GM13977 (cell line): ENCODE data around the gene CX3CR1.

Source experiments
- DNase-seq: peaks from one replicate; pipeline ENCODE4 v3.0.0; 2012; ENCODE audit warnings: low spot score
- CTCF ChIP-seq: IDR thresholded peaks from 2 replicates; pipeline ENCODE4 v1.5.1; 2012; ENCODE audit warnings: mild to moderate bottlenecking, control low read depth; ENCODE audit not compliant: insufficient read depth; ENCODE audit errors: extremely low read depth, missing control alignments
- in situ Hi-C: fragments of 300-500 bp; cut with MboI; formaldehyde crosslinking; loops from one replicate; pipeline ENCODE4 v1.12.0; 2022; ENCODE audit warnings: low sequenced_read_pairs, low pct_unique_long_range_greater_than_20kb, mixed read lengths, inconsistent platforms; ENCODE audit not compliant: unreplicated experiment

Gene CX3CR1

GRCh38 chr3:39250116-39250747, 29.6 kb downstream of the CX3CR1 start:
- no peak for TF ChIP-seq CTCF
- in situ Hi-C loops: no loop called here
- no peak for DNase-seq

- TF ChIP-seq CTCF: no peak
- in situ Hi-C loops: no loop called here
- no peak for DNase-seq
Measured at GRCh38 chr3:39249453-39250115, 30.3 kb downstream of the CX3CR1 start.

GRCh38 chr3:39241561-39241960, 38.3 kb downstream of the CX3CR1 start:
- no peak for DNase-seq
- no peak for TF ChIP-seq CTCF
- in situ Hi-C loops: no loop called here

- in situ Hi-C loops: no loop called here
- no peak for DNase-seq
- no peak for TF ChIP-seq CTCF
Measured at GRCh38 chr3:39237027-39237426, 42.8 kb downstream of the CX3CR1 start.

- no peak for TF ChIP-seq CTCF
- in situ Hi-C loops: no loop called here
- no peak for DNase-seq
Measured at GRCh38 chr3:39234651-39235050, 45.2 kb downstream of the CX3CR1 start.

- DNase-seq: no peak
- TF ChIP-seq CTCF: no peak
- in situ Hi-C loops: no loop called here
Measured at GRCh38 chr3:39232859-39233258, 47.0 kb downstream of the CX3CR1 start.
